Liver (tissue), 9 donors: ENCODE results near the gene ILDR2. TPM values are rescaled to one million over a fixed set of nuclear protein-coding genes. Genes with fewer than 3 reads are reported as not detected.

Source experiments
- DNase-seq: peaks from one replicate; pipeline ENCODE4 v3.0.0-alpha.2; 2017; ENCODE audit warnings: low spot score
- H3K27ac ChIP-seq, 2 donors: one replicate each; pipeline ENCODE4 v1.7.0; 2013; ENCODE audit warnings: inconsistent platforms in 2 of 2, low read length in 2 of 2, control low read depth in 1 of 2, low read depth in 1 of 2, mild to moderate bottlenecking in 1 of 2
- H3K27me3 ChIP-seq, 4 donors: one replicate each; pipeline versions ENCODE4 v1.6.1 to v1.7.0; 2013; ENCODE audit warnings: low read length in 3 of 4, inconsistent platforms in 1 of 4, mild to moderate bottlenecking in 1 of 4, moderate library complexity in 1 of 4; ENCODE audit not compliant: control insufficient read depth in 4 of 4, insufficient read depth in 4 of 4
- H3K36me3 ChIP-seq, 4 donors: one replicate each; pipeline versions ENCODE4 v1.6.1 to v1.7.0; 2013; ENCODE audit warnings: low read length in 3 of 4, mild to moderate bottlenecking in 3 of 4, low read depth in 1 of 4, moderate library complexity in 1 of 4; ENCODE audit not compliant: control insufficient read depth in 4 of 4, insufficient read depth in 3 of 4
- H3K4me1 ChIP-seq, 4 donors: one replicate each; pipeline versions ENCODE4 v1.6.1 to v1.7.0; 2013; ENCODE audit warnings: low read length in 3 of 4, mild to moderate bottlenecking in 3 of 4, moderate library complexity in 1 of 4; ENCODE audit not compliant: control insufficient read depth in 4 of 4, insufficient read depth in 4 of 4
- H3K4me3 ChIP-seq, 3 donors: one replicate each; pipeline versions ENCODE4 v1.6.1 to v1.7.0; 2013; ENCODE audit warnings: low read length in 3 of 3, control low read depth in 1 of 3, low read depth in 1 of 3, mild to moderate bottlenecking in 1 of 3
- H3K9ac ChIP-seq, 2 donors: one replicate each; pipeline ENCODE4 v1.7.0; 2013; ENCODE audit warnings: low read length in 2 of 2, mild to moderate bottlenecking in 2 of 2, moderate library complexity in 2 of 2, control low read depth in 1 of 2, low read depth in 1 of 2
- H3K9me3 ChIP-seq, 4 donors: one replicate each; pipeline versions ENCODE4 v1.6.1 to v1.7.0; 2013; ENCODE audit warnings: low read length in 3 of 4; ENCODE audit not compliant: control insufficient read depth in 4 of 4
- EGR1 ChIP-seq, 2 donors: IDR thresholded peaks; 2 replicates each; pipeline ENCODE4 v1.6.1; 2016 to 2018; ENCODE audit warnings: antibody characterized with exemption in 2 of 2, low read depth in 2 of 2
- FOXA2 ChIP-seq: IDR thresholded peaks from 2 replicates; pipeline ENCODE4 v1.6.1; 2016; ENCODE audit warnings: antibody characterized with exemption
- GABPA ChIP-seq, 2 donors: IDR thresholded peaks in 1 of 2; conservative IDR thresholded peaks in 1 of 2; 2 replicates each; pipeline ENCODE4 v1.6.1; 2016; ENCODE audit warnings: antibody characterized with exemption in 2 of 2, mild to moderate bottlenecking in 1 of 2, moderate library complexity in 1 of 2
- HNF4A ChIP-seq, 2 donors: conservative IDR thresholded peaks; 2 replicates each; pipeline ENCODE4 v1.6.1; 2016; ENCODE audit warnings: antibody characterized with exemption in 2 of 2, mild to moderate bottlenecking in 2 of 2
- HNF4G ChIP-seq: IDR thresholded peaks from 2 replicates; pipeline ENCODE4 v1.6.1; 2016; ENCODE audit warnings: antibody characterized with exemption
- NR2F2 ChIP-seq: IDR thresholded peaks from 2 replicates; pipeline ENCODE4 v1.6.1; 2016; ENCODE audit warnings: antibody characterized with exemption
- RAD21 ChIP-seq, 2 donors: IDR thresholded peaks; 2 replicates each; pipeline ENCODE4 v1.6.1; 2016; ENCODE audit warnings: antibody characterized with exemption in 2 of 2, mild to moderate bottlenecking in 2 of 2
- RXRA ChIP-seq, 2 donors: IDR thresholded peaks; 2 replicates each; pipeline ENCODE4 v1.6.1; 2017 to 2018; ENCODE audit warnings: antibody characterized with exemption in 2 of 2, mild to moderate bottlenecking in 1 of 2
- SP1 ChIP-seq: IDR thresholded peaks from 2 replicates; pipeline ENCODE4 v1.6.1; 2018; ENCODE audit warnings: antibody characterized with exemption, mild to moderate bottlenecking
- TAF1 ChIP-seq: conservative IDR thresholded peaks from 2 replicates; pipeline ENCODE4 v1.6.1; 2016; ENCODE audit warnings: antibody characterized with exemption, mild to moderate bottlenecking
- YY1 ChIP-seq: IDR thresholded peaks from 2 replicates; pipeline ENCODE4 v1.6.1; 2016; ENCODE audit warnings: antibody characterized with exemption, mild to moderate bottlenecking
- WGBS: extraction: QIAGEN DNeasy Blood & Tissue Kit; methylation state at CpG from one replicate; pipeline ENCODE4 v1.1.7; 2013; 5-methylcytosine and 5-hydroxymethylcytosine counted together
- polyA plus RNA-seq, 2 donors: library from polyadenylated mRNA; stranded (reverse) in 1 of 2; unstranded in 1 of 2; fragments of 200-250 nt in 1 of 2; fragments of >200 nt in 1 of 2; fragmentation: Nextera tagmentation in 1 of 2; extraction: Ambion mirVana in 1 of 2; gene quantifications; one replicate each; pipeline versions ENCODE4 v1.2.1 to v1.2.3, GENCODE V29; 2013 to 2015
- total RNA-seq, 2 donors: library from RNA; depleted of rRNA; stranded (reverse); fragments of >200 nt; gene quantifications; one replicate each; pipeline ENCODE4 v1.2.3, GENCODE V29; 2014
- TF ChIP-seq, protein P1 (sequence below): fragments of 150-350 bp; IDR thresholded peaks from 2 replicates; pipeline ENCODE4 v1.5.1; 2017; ENCODE audit warnings: improper control_type of control experiment, low read depth, low read length; ENCODE audit not compliant: missing input control
- TF ChIP-seq, protein P2 (sequence below): IDR thresholded peaks from 2 replicates; pipeline ENCODE4 v1.6.1; 2016; ENCODE audit warnings: antibody characterized with exemption
- donor health status: healthy.
- donor health status: healthy.
- donor health status: healthy.
- donor health status: healthy.
- donor health status: healthy.

The ILDR2 gene
- total and polyA plus RNA-seq, 4 donors, result 0.09 to 7.4 (median 0.44) TPM

DNA sequence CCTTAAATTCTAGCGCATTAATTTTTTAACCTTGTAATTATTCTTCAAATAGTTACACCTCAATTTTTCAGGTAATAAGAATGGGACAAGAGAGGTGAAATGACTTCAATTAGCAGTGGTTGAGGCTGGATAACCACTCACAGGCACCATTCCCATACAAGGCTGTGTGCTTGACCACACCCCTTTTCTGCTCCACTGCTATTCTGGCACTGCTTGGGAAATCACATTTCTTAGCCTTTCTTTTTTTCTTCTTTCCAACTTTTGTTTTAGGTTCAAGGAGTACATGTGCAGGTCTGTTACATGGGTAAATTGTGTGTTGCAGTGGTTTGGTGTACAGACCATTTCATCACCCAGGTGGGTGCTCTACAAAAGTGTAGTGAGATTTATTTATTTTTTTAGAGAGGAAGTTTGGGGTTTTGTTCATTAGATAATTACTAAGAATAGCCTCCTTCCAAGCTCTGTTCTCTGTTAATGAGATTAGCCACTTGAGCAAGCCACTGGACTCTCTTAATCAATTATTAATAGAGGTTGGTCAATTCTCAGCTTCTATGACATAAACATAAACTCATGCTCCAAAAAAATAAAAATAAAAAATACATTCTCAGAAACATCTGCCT is 14.4 kb downstream of the ILDR2 start (continued):
- TF ChIP-seq EGR1 (IDR thresholded peaks at IDR 0.05; ENCODE audit: low read depth in 2 of 2) (no peak), NR2F2 (no peak), HNF4A (conservative IDR thresholded peaks at IDR 0.05) (no peak), RAD21 (IDR thresholded peaks at IDR 0.05) (no peak), RXRA (IDR thresholded peaks at IDR 0.05) (no peak), HNF4G (no peak)

DNA sequence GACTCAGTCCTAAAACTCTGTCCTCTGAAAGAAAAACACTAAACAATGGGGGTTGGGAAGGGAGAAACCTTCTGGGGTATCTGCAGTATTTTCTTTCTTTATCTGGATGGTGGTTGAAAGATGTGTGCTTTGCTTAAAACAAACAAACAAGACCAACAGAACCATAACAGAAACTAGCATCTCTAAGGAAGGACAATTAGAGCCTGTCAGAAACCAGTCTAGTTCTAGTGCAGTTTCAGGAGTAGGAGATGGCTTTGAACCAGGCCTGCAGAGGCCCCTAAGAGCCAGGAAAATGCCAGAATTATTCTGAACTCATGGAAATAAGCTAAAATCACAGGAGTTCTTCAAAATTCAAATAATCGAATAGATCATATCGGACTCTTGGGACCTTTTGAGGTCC is 18.5 kb downstream of the ILDR2 start:
- TF ChIP-seq SP1 (no peak), HNF4G (no peak)
- Histone ChIP-seq H3K9ac (no peak overlapping the region), H3K9me3 (no peaks in the 10 kb centered on the region), H3K4me1 (peaks cover 0 to 3% (median 0%) of the 10 kb centered on the region in 4 donors), H3K4me3 (no peak overlapping the region), H3K36me3 (no peaks in the 10 kb centered on the region), H3K27me3 (no peaks in the 10 kb centered on the region), H3K27ac (no peak overlapping the region)
- DNase-seq, result no peak
- 95% methylated on average over 2 of the region's 2 CpGs for WGBS

DNA sequence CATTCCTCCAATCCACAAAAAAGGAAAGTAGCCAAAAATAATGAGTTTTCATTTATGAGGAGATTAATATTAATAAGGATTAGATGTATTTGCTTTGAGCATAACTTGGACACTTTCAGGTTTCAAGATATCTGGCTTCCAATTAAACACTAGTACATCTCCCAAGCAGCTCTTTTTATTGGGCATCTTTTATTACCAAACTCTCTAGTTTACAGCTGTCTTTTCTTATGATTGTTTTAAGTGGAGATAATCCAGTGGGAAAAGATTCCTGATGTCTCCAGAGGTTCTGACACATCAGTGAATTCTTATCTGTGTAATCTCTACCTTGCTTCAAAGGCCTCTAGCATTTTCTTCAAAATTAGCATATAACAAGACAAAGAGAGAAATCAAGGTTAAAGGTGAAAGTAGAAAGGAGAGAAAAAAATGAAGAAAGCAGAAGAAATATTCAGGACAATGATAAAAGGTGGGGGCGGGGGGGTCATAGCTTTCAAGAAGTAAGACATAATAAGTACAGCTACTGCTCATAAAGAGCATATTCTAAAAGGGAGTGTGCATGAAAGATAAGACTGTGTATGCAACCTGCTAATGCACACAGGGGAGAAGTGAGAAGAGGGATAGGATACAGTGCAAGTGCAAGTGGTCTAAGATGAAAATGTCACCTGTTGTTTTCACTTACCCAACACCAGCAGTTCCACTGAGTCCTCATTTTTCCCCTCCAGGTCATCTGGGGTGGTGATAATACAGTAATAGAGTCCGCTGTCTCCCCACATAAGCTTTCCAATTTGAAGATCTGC is 19.1 kb downstream of the ILDR2 start:
- Histone ChIP-seq H3K36me3 (no peaks in the 10 kb centered on the region), H3K4me3 (no peak overlapping the region), H3K9me3 (no peaks in the 10 kb centered on the region), H3K4me1 (peaks cover 0 to 5% (median 0%) of the 10 kb centered on the region in 4 donors), H3K27me3 (no peaks in the 10 kb centered on the region), H3K9ac (no peak overlapping the region), H3K27ac (no peak overlapping the region)
- TF ChIP-seq NR2F2 (no peak), YY1 (no peak), FOXA2 (no peak)
- WGBS, result 91% methylated on average over 2 of the region's 2 CpGs
- no peak for DNase-seq

DNA sequence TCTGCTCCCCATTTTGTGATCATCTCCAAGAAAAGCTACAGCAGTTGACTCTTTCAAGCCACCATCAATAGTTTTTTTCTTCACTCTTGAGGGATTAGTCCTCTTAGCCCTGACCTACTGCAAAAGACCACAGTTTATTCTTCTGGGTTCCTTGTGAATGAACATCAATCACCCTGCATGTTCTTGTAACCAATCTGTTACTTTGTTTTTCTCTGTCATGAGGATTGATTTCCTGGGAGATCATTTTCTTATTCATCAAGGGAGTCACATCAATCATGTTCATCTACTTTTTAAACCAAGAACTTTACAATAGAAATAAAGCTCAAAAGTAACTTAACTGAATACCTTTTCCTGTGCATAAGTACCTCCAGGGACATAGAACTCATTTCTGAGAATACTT is 21.8 kb downstream of the ILDR2 start:
- TF ChIP-seq EGR1 (IDR thresholded peaks at IDR 0.05; ENCODE audit: low read depth in 2 of 2) (no peak), YY1 (no peak), NR2F2 (no peak), TAF1 (no peak), FOXA2 (no peak), GABPA (IDR thresholded peaks at IDR 0.05 in 1 of 2, conservative IDR thresholded peaks at IDR 0.05 in 1 of 2) (no peak)
- TF ChIP-seq, protein P1, sequence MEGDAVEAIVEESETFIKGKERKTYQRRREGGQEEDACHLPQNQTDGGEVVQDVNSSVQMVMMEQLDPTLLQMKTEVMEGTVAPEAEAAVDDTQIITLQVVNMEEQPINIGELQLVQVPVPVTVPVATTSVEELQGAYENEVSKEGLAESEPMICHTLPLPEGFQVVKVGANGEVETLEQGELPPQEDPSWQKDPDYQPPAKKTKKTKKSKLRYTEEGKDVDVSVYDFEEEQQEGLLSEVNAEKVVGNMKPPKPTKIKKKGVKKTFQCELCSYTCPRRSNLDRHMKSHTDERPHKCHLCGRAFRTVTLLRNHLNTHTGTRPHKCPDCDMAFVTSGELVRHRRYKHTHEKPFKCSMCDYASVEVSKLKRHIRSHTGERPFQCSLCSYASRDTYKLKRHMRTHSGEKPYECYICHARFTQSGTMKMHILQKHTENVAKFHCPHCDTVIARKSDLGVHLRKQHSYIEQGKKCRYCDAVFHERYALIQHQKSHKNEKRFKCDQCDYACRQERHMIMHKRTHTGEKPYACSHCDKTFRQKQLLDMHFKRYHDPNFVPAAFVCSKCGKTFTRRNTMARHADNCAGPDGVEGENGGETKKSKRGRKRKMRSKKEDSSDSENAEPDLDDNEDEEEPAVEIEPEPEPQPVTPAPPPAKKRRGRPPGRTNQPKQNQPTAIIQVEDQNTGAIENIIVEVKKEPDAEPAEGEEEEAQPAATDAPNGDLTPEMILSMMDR, result no peak
- TF ChIP-seq, protein P2, sequence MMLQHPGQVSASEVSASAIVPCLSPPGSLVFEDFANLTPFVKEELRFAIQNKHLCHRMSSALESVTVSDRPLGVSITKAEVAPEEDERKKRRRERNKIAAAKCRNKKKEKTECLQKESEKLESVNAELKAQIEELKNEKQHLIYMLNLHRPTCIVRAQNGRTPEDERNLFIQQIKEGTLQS, result no peak
- H3K36me3 ChIP-seq, result no peaks in the 10 kb centered on the region
- DNase-seq, result no peak

More for the DNA sequence above, 21.8 kb downstream of the ILDR2 start:
- no peaks in the 10 kb centered on the region for H3K9me3 ChIP-seq
- no peak overlapping the region for H3K4me3 ChIP-seq
- H3K27ac ChIP-seq, result no peak overlapping the region
- H3K9ac ChIP-seq, result no peak overlapping the region
- peaks cover 0 to 10% (median 0%) of the 10 kb centered on the region in 4 donors for H3K4me1 ChIP-seq
- H3K27me3 ChIP-seq, result no peaks in the 10 kb centered on the region
